Activated CD8-positive, alpha-beta memory T cell treated with anti-CD3 and anti-CD28 coated beads for 4 hours (primary cell): Measurements from ENCODE around the gene PEPD.

Source experiments
- DNase-seq, 2 donors: peaks; one replicate each; pipeline ENCODE4 v3.0.0-alpha.2; 2020; ENCODE audit warnings: low read depth in 2 of 2

Gene PEPD

DNA sequence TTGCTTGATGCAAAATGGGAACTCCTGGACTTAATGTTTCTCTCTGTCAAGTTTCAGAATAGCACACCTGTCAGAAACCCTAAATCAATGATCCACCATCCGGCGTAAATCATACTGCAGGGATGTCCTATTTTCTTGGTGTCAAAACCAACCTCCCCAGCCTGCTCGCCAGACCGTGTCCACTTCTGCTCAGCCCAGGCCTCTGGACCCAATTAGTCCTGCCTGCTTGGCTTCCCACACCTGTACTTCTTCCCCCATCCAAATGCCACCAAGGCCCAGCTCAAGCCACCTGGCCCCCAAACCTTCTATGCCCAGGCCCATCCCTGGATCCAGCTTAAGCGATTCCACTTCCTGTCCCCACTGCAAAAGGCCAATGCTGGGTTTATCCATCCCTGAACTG lies 25.1 kb upstream of the PEPD start:
- no peak for DNase-seq

DNA sequence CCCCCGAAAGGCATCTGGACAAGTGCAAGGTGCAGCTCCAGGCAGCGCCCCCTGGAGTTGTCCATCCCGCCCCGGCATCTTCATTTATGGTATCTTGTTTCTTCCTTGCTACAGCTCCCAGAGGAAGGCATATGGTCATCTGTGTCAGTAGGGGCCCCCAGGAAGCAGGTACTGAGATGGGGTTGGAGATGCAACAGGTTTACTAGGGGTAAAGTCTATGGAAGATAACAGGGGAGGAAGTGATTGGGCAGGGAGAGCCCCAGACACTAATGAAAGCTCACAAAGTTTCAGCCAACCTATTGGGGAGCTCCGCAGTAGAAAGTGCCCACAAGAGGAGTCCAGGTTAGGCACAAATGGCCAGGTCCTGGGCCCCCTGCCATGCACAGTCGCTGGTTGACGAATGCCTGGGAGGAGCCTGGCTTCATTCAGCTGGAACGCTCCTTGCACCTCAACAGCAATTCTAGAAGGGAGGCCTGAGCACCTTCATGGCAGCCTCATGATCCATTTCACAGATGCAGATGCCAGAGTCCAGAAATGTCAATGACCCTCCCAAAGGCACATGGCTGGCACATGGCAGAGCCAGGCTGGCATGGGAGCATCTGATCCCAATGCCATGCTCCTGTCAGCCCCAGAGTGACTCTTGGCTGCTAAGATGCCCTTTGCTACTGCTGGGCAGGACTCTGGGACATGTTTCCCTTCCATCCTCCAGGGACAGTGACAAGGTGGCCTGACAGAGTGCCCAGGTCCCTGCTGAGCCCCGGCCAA lies 23.8 kb upstream of the PEPD start:
- no peak for DNase-seq

DNA sequence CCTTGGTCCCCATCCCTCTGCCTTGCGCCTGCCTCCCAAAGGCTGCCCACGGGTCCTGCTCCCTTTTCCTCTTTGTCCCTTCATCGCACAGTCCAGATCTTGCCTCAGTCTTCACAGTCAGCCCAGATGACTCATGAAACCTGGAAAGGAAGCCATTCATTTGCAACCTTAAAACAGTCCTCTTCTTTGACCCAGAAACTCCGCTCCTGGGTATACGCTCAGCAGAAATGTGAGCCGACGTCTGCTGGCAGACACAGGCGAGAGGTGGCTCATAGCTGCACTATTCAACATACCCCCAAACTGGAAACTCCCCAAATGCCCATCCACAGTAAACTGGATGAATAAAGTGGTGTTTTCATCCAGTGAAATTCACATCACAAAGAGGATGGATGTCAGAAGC lies 13.6 kb upstream of the PEPD start:
- DNase-seq = no peak

DNA sequence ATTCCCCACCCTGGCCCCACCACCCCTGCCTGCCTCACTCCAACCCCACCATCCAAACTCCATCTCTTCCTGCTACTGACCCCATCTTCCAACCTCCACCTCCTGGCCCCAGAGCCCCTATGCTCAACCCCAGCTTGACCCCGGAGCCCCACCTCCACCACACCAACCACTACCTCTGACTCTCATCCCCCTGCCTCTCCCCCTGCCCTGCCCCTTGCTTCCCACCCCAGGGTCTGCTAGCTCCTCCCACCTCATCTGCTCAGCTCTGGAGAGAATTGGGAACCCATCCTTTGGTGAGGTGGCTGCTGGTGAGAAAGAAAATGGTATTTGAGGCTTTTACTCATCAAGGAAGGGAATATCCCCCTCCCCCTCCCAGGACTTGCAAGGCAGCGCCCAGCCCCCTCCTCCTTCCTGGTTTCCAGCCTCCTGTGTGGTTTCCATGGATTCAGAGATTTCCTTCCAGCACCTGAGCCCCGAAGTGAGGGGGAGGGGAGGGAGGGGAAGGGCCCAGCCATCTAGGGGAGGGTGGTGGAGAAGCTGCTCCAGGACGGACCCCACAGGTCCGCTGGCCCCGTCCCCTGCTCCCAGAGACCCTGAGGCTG lies 11.4 kb upstream of the PEPD start:
- no peak for DNase-seq

DNA sequence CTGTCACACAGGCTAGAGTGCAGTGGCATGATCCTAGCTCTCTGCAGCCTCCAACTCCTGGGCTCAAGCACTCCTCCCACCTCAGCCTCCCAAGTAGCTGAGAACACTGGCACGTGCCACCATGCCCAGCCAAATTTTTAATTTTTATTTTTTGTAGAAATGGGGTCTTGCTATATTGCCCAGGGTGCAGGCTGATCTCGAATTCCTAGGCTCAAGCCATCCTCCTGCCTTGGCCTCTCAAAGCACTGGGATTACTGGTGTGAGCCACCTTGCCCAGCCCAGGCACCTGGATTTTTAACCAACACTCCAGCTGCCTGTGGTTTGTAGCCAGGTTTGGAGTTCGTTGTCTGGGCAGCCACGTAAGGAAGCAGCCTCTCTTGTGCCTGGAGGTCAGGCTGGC lies 9.3 kb upstream of the PEPD start:
- no peak for DNase-seq

DNA sequence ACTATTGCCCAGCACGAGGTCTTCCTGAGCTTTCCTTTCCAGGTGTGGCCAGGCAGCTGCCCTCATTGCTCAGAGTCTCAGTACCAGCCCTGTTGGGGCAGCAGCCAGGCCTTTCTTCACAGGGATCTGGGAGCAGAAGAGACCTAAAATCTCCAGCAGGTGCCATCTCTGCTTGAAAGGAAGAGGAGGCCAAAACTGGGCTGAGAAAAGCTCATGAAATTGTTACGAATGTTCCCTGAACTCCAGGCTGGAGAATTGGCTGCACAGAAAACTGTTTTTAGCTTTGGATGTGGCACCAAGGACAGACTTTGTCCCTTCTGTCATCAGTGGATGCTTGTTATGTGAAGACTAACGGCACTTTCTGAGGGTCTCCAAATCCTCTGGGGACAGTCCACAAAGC lies 8.7 kb upstream of the PEPD start:
- DNase-seq = no peak

DNA sequence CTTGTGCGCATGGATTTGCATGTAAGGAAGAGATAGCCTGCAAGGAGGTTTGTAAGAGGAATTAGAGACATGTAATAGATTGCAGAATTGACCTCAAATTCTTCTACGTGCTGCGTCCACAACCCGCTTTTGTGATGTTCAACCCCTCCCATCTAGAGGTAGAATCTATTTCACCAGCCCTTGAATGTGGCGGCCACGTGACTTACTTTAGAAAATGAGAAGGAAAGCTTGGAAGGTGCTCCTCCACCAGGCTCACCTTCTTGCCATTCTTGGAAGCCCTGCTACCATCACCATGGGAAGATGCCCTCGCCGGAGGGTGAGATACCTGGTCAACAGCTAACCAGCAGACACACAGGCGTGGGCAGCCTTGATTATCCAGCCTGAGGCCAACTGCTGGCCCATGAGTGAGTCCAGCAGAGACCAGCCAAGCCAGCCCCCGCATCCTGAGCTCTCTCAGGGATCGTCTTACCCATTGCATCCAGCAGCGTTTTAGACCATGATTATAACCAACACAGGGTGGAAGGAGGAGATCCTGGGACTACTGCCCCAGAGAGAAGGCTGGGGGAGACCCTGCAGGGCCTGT lies 7.6 kb upstream of the PEPD start:
- no peak for DNase-seq

DNA sequence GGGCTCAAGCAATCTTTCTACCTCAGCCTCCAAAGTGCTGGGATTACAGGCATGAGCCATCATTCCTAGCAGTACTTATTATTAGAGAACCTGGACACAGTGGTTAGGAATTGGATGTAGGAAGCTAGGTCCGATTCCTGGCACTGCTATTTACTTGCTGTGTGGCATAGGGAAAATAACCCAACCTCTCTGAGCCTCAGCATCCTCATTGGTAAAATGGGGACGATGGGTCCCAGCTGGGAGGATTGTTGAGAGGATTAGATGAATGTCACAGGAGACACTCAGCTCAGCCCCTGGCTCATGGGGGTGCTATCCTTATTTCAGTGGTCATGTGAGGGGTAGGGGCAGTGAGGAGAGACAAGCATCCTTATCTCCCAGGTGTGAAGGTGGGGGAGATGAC lies 6.8 kb upstream of the PEPD start:
- DNase-seq = no peak

DNA sequence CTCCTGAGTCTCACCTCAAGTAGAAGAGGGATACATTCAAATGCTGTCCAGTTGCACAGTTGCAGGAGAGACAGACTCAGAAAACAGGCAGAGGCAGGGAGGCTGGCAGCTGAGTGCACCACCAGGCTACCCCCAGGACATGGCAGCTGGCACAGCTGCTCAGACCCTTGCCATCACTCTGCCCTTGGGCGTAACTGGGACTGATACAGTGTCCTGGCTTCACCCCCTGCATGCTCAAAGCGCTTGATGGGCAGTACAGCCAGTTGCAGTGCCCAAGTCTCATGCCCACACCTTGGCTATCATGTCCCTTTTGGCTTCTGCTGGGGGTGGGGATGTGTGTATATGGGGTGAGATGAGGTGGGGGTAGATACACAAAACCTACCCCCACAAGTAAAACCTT lies 5.5 kb upstream of the PEPD start:
- no peak for DNase-seq

DNA sequence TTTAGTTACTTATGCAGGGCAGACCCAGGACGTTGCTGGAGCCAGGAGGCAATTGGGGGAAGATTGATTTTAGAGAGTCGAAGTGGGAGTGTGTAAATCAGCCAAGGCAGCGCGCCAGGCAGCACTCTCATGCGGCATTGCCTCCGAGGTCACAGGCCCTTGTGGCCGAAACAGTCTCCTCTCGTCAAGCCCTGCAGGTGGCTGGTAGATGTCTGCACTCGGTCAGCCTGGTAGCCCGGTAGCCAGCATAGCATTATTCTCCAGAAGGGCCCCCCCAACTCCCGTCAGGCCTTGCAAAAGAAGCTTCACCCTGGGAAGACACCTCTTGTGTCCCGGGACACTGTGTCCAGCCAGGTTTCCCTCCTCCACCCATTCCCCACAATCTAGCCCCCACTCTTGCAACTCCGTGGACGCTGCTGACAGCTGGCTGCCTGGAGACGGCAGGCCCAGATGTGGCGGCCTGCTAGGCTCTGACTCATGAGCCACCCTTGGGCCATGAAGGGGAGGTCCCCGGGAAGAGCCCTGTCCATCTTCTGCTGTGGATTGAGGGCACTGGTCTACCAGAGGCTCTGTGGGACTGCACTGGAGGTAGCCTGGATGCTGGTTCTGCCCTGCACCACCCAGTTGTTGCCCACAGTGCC lies 2.6 kb upstream of the PEPD start:
- DNase-seq = no peak

DNA sequence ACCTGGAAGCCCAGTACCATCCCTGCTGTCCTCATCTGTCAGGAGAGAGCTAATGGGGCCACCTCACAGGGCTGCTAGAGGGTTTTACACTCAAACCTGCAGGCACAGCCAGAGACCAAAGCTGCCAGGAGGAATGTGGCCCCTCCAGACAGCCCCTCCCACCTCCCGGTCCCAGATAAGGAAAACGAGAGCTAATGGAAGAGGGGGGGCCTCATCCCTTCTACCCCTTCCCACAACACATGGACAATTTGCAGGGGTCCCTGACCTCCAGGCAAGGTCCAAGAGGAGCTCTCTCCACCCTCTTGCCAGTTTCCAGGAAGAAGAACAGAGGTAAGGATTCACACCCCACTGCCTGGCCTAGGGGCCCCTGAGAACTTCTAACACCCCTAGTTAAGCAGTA lies 1.6 kb upstream of the PEPD start:
- no peak for DNase-seq

DNA sequence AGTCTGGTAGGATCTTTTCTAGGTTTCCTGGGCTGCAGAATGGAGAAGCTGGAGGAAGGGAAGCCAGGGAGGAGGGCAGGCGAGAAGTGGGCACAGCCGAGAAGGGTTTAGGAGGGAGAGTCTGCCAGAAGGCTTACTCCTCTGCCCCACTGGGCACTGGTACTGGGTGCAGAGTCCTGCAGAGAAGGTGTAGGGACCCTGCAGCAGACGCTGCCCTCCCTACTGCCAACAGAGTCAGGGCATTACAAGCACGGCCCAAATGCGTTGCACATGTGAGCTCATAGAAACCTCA lies 726 bp upstream of the PEPD start:
- DNase-seq = no peak

DNA sequence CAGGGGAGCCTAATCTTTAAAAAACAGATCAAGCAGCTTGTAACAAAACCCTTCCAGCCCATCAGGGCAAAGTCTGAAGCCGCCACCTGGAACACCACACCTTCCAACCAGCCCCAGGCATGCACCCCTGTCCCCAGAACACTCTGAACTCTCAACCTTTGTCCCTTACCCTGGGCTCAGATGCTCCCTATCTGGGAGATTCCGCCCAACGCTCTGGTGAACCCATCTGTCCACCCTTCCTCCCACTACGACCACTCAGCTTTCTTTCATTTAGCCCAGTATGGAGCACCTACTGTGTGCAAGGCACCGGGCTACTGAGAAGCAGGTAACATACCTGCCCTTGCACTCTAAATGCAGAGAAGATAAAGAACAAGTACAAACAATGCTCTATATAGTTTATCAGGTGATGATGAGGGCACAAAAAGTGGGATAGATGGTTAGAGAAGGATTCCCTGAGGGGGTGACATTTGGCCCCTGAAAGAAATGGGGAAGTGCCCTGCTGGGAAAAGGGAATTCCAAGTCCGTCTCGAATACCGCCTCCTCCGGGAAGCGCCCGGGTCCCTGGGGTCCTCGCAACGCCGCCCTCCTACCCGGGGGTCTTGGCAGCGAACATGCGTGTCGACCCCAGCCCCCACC lies 629 bp downstream of the PEPD start:
- no peak for DNase-seq

DNA sequence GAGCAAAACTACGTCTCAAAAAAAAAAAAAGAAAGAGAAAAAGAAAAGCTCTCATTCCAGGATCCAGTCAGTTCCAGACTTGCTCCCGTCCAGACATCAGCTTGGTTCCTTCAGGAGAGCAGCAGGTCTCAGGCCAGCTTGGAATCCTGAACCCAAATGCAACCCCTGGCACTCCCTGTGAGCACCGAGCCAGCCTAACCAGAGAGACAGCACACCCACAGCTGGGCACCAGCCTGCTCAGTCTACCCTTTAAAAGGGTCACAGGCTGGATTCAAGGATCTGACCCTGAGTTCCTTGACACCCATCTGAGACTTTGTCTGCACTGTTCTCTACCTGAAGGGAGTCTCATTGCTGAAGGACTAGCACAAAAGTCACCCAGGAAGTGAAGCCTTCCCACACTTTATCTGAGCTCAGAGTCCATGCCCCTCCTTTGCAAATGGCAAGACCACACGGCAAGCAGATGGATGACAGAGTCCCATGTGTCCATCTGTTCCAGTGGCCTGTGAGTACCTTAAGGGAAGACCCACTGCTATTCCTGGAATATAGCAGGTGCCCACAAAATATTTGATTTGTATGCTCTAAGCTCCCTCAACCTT lies 1.4 kb downstream of the PEPD start:
- DNase-seq = no peak

DNA sequence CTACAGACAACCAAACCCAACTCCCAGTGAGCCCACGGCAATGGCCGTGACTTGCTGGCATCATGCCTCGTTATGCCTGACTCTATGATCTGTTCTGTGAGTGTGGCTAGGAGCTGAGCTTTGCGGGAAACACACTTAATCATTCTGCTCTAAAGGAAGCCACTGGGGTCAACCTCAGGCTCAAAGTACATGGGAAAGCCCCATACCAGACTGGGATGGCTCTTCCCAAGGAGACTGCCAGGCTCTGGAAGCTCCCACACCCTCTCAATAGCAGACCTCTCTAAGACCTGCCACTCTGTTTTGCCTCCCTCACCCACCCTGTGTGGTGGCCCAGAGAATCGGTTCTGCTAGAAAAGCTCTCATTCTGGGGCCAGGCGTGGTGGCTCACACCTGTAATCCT lies 2.2 kb downstream of the PEPD start:
- no peak for DNase-seq

DNA sequence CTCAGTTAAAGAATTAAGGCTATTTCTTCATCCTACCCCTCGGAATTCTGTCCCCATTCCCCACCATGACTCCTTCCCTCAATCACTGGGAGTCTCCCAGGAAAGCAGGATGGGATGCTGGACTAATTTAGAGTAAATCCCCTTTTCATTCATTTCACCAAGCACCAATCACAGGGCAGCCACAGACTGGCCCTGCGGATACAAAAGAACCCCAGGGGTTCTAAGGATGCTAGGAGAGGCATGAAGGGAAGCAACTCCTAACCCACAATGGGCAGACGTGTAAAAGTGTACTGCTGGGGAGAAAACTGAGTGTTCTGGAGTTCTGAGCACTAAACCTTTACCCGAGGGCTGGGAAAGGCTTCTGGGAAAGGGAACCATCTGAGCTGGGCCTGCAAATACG lies 3.0 kb downstream of the PEPD start:
- no peak for DNase-seq

DNA sequence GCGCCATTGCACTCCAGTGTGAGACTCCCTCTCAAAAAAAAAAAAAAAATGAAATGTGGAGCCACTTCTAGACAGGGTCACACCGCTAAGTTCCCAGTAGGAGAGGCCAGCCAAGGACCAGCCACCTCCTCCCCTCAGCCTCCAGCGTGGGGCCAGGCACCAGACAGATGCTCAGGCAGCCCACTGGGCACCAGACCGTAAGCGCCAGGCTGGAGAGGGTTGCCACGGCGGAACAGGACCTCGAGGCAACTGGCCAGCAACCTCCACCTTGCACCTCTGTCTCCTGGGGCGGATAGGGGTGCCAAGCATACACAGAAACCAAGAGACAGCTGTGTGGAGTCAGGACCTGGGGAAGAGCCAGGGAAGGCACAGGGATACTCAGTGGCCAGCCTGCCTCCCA lies 3.7 kb downstream of the PEPD start:
- no peak for DNase-seq

DNA sequence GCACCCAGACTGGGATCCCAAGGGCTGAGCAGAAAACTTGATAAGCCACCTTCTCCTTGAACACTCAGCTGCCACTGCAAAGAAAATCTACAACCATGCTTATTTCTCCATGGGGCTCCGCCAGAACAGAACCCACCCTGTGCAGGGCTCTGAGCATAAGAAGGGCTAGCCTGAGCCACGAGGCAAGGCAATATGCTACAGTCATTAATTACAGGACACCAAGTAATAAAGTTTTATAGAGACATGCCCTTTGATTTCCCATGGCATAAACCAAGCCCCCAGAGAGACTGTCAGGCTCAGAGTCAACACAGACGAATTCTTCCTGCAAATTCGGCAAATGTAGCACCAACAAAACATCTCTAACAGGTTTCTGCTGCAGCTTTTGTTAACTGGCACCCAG lies 5.7 kb downstream of the PEPD start:
- DNase-seq = no peak

DNA sequence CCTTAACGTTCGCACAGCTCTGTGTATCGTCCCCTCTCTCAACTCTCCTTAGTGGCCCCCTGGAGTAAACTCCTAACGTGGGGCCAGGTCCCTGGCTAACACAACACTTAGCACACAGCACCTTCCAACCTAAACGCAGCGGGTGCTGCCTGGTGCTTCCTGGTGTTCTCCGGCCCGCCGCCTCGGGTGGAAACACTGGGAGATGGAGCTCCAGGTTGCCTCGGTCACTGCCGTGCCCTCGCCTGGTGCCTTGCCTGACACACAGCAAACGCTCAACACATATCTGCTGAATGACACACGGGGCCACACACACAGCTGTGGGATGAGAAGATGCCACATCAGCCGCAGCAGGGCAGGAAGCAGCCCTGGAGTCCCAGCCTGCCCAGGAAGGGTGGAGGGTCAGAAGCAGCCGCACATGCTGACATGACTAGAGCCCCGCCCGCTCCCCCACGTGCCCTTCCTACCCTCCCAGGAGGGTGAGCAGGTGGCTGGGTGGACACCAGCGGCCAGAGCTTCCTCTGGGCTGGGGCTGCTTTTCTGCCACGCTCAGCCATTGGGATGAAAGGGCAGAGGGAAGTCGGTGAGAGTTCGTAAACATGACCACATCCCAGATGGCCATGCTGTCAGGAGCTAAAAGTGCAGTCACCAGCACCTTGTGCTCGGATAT lies 6.6 kb downstream of the PEPD start:
- no peak for DNase-seq

DNA sequence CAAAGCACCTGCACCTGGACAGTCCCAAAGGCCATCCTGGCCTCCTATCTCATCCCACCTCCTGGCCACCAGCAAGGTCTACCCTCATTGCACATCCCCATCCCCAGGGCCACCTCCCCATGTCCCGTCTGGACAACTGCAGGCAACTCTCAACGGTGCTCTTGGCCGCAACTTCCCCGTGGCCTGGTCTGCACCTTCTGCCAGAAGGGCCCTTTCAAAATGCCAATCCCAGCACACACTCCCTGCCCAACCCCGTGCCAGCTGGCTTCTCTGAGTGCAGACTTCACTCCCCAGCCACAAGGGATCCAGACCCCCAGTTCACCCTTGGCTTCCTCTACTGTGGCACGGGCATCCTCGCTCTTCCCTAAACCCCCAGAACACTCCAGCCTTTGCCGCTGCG lies 8.2 kb downstream of the PEPD start:
- no peak for DNase-seq

DNA sequence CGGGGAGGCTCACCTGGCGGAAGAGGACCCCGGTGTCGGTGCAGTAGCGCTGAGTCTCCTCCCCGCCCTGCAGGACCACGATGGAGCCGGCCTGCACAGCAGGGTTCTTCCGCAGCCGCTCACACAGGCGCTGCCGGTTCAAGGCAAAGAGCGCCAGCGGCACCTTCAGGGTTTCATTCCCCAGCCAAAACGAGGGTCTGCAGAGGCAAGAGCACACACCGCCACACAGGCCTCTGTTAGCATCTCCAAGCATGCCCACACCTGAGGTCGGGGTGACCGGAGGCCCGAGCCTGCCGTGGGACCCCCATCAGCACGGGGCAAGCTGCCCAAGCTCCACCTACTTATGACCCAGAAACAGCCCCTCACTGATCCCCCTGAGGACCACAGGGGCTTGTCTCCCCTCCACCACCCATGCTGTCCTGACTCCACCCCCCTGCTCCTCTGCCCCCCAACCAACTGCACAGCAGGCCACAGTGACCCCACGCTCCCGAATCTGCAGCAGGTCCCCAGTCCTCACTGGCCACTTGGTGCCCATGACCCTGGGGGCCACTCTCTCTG lies 8.9 kb downstream of the PEPD start:
- no peak for DNase-seq

DNA sequence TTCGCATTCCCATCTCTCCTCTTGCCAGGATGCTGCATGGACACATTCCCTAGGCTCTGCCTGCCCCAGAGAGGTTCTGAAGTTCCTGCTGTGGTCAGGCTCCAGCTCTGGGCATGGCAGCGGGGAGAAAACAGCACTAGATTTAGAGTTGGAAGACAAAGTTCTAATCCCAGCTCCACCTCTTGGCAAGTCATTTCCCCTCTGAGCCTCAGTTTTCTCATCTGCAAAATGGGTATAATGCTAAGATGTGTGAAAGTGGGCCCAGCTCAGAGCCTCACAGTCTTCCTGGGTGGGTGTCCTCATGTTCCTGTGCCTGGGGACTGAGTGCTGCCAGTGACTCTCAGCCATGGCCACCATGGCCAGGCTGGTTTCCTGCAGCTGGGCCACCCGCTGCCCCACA lies 9.6 kb downstream of the PEPD start:
- DNase-seq = no peak
